RWPE1 (cell line): ENCODE data around the gene SLC16A5.
A peak's percentile ranks its signal among the peaks of the same experiment; 100 is the strongest.

ENCODE experiments used
- CTCF ChIA-PET: fragments of 350-600 bp; sonication (Branson Sonifier 250); formaldehyde crosslinking; extraction: SDS; loops from one replicate; lab custom pipeline; 2021; lab: Yijun Ruan, JAX
- POLR2A ChIA-PET: fragments of 400-600 bp; formaldehyde crosslinking; extraction: SDS; loops from one replicate; lab custom pipeline; 2020; ENCODE audit warnings: antibody characterized with exemption; ENCODE audit not compliant: low non-redundant PET; lab: Yijun Ruan, JAX
- DNase-seq: peaks from one replicate; pipeline ENCODE4 v3.0.0; 2012; ENCODE audit warnings: low spot score
- H3K27ac ChIP-seq: fragments of 450-650 bp; 2 replicates; pipeline ENCODE4 v1.5.1; 2017
- CTCF ChIP-seq: fragments of 450-650 bp; conservative IDR thresholded peaks from 2 replicates; pipeline ENCODE4 v1.5.1; 2017; ENCODE audit warnings: low read depth, mild to moderate bottlenecking

SLC16A5 gene

GRCh38 chr17:75051941-75052340, 35.8 kb upstream of the SLC16A5 start:
- POLR2A ChIA-PET = no interaction called here
- CTCF ChIA-PET = interaction anchor here (0.6 to 1.5 kb wide), 2 partner anchors 62 to 344 kb away, joined by 5 to 7 read pairs; no protein-coding TSS in a partner anchor
- TF ChIP-seq CTCF = no peak
- DNase-seq = no peak
- no peak overlapping the region; the same call in 1 of the 2 replicates for H3K27ac ChIP-seq

- peak overlapping the region; percentile 38 for H3K27ac ChIP-seq
- TF ChIP-seq CTCF = peak; percentile 34
- DNase-seq = no peak
- ChIA-PET POLR2A (interaction anchor here (0.6 to 1.1 kb wide), 2 partner anchors 29 to 50 kb away, joined by 3 to 4 read pairs; partner anchors contain the start of gene ARMC7), CTCF (interaction anchor here (0.7 to 1.3 kb wide), 6 partner anchors 10 to 142 kb away, joined by 3 to 9 read pairs (median 6); no protein-coding TSS in a partner anchor)
Observed at GRCh38 chr17:75059369-75060345, 28.1 kb upstream of the SLC16A5 start.

GRCh38 chr17:75060434-75061054, 27.2 kb upstream of the SLC16A5 start:
- ChIA-PET CTCF (interaction anchor here (0.6 to 1.4 kb wide), 8 partner anchors 9 to 144 kb away, joined by 3 to 9 read pairs (median 4); no protein-coding TSS in a partner anchor), POLR2A (interaction anchor here (1.1 kb wide), 1 partner anchor 50 kb away, joined by 4 read pairs; the partner anchor contains the start of gene ARMC7)
- no peak overlapping the region for H3K27ac ChIP-seq
- no peak for DNase-seq
- no peak for TF ChIP-seq CTCF

- ChIA-PET CTCF (interaction anchor here (0.6 to 1.4 kb wide), 5 partner anchors 8 to 144 kb away, joined by 3 to 6 read pairs (median 3); no protein-coding TSS in a partner anchor), POLR2A (no interaction called here)
- TF ChIP-seq CTCF = no peak
- no peak for DNase-seq
- peak overlapping the region; percentile 12; the same call in 1 of the 2 replicates for H3K27ac ChIP-seq
Observed at GRCh38 chr17:75061055-75061438, 26.7 kb upstream of the SLC16A5 start.

- CTCF ChIA-PET = interaction anchor here (0.7 to 1.4 kb wide), 4 partner anchors 8 to 151 kb away, joined by 4 to 6 read pairs (median 4); no protein-coding TSS in a partner anchor
- no peak for TF ChIP-seq CTCF
- POLR2A ChIA-PET = no interaction called here
Observed at GRCh38 chr17:75061618-75062017, 26.1 kb upstream of the SLC16A5 start.

GRCh38 chr17:75063201-75063600, 24.6 kb upstream of the SLC16A5 start:
- CTCF ChIA-PET = interaction anchor here (1.0 to 1.1 kb wide), 3 partner anchors 15 to 138 kb away, joined by 3 to 7 read pairs (median 4); no protein-coding TSS in a partner anchor
- TF ChIP-seq CTCF = no peak
- peak overlapping the region; percentile 8 for H3K27ac ChIP-seq
- POLR2A ChIA-PET = no interaction called here
- DNase-seq = no peak

More at GRCh38 chr17:75061618-75062017, 26.1 kb upstream of the SLC16A5 start:
- peak overlapping the region; percentile 12; the same call in 1 of the 2 replicates for H3K27ac ChIP-seq
- no peak for DNase-seq
